ENCODE measurements around the gene SERPINE2. TPM values are rescaled to one million over a fixed set of nuclear protein-coding genes. Genes with fewer than 3 reads are reported as not detected.

SERPINE2 gene
- total RNA-seq, 1 donor from 2014 or later, result 19.2 TPM

DNA sequence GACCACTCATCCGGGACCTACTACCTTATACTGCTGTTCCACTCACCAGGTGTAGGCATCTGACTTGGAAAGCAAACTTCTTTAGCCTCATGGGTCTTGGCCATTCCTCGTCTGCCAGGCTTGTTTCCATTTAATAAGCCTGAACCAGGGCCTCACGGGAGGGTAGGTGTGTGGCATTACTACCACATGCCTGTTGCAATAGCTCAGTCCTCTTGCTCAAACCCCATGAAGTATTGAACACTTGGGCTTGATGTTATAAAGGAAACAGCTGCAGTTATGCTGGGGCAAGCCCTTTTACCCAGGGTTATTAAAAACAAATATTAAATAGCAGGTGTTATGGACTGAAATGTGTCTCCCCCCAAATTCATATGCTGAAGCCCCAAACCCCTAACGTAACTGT is 60.6 kb downstream of the SERPINE2 start:
- peaks cover 8% of the 10 kb centered on the region for H3K36me3 Mint-ChIP-seq (ENCODE audit: low read depth)
- H3K4me1 Mint-ChIP-seq (ENCODE audit: low read depth), result peaks cover under 1% of the 10 kb centered on the region
- H3K4me3 Mint-ChIP-seq (ENCODE audit: low read depth), result no peak overlapping the region
- no peak for DNase-seq (ENCODE audit: low spot score)
- H3K9me3 Mint-ChIP-seq, result no peaks in the 10 kb centered on the region
- H3K27me3 Mint-ChIP-seq (ENCODE audit: low read depth), result no peaks in the 10 kb centered on the region
- intact Hi-C loops (cut with micrococcal nuclease), result no loop called here
- no peak overlapping the region for H3K27ac Mint-ChIP-seq

DNA sequence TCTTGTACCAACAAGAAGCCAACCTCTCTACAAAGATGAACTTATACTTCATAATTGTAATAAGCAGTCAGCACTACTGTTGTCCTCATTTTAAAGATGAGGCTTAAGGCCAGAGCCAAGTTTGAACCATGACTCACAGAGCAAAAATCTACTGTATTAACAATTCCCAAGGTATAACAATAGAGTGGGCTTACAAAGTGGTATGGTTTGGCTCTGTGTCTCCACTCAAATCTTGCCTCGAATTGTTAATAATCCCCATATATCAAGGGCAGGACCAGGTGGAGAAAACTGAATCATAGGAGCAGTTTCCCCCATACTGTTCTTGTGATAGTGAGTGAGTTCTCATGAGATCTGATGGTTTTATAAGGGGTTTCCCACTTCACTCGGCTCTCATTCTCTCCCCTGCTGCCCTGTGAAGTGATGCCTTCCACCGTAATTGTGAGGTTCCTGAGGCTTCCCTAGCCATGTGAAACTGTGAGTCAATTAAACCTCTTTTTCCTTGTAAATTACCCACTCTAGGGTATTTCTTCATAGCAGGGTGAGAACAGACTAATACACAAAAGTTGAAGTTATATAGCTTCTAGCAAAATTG is 62.4 kb downstream of the SERPINE2 start:
- peaks cover 4% of the 10 kb centered on the region for H3K36me3 Mint-ChIP-seq (ENCODE audit: low read depth)
- intact Hi-C loops (cut with micrococcal nuclease), result no loop called here
- H3K4me1 Mint-ChIP-seq (ENCODE audit: low read depth), result no peaks in the 10 kb centered on the region

DNA sequence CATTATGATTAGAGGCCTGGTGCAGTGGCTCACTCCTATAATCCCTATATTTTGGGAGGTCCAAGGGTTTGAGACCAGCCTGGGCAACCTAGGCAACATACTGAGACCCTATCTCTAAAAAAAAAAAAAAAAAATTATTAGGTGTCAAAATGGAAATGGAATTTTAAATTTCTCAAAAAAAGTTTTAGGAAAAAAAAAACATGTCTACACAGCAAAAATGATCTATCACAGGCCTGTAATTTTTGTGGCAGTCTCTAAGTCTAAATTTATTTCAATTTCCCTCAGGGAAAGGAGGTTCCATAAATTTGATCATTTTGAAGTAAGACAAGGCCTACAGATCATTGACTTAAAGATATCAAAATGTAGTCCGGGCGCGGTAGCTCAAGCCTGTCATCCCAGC is 65.5 kb downstream of the SERPINE2 start:
- H3K27me3 Mint-ChIP-seq (ENCODE audit: low read depth), result no peaks in the 10 kb centered on the region
- H3K9me3 Mint-ChIP-seq, result no peaks in the 10 kb centered on the region
- peaks cover 7% of the 10 kb centered on the region for H3K4me1 Mint-ChIP-seq (ENCODE audit: low read depth)
- H3K4me3 Mint-ChIP-seq (ENCODE audit: low read depth), result no peak overlapping the region
- DNase-seq (ENCODE audit: low spot score), result no peak
- intact Hi-C loops (cut with micrococcal nuclease), result loop anchor here (5.0 kb wide), 1 partner anchor 69 kb away; no protein-coding TSS in a partner anchor
- H3K27ac Mint-ChIP-seq, result no peak overlapping the region
- peaks cover 13% of the 10 kb centered on the region for H3K36me3 Mint-ChIP-seq (ENCODE audit: low read depth)

More for the DNA sequence above, 62.4 kb downstream of the SERPINE2 start:
- H3K27me3 Mint-ChIP-seq (ENCODE audit: low read depth), result no peaks in the 10 kb centered on the region
- no peak for DNase-seq (ENCODE audit: low spot score)
- H3K4me3 Mint-ChIP-seq (ENCODE audit: low read depth), result no peak overlapping the region
- no peak overlapping the region for H3K27ac Mint-ChIP-seq
- no peaks in the 10 kb centered on the region for H3K9me3 Mint-ChIP-seq

DNA sequence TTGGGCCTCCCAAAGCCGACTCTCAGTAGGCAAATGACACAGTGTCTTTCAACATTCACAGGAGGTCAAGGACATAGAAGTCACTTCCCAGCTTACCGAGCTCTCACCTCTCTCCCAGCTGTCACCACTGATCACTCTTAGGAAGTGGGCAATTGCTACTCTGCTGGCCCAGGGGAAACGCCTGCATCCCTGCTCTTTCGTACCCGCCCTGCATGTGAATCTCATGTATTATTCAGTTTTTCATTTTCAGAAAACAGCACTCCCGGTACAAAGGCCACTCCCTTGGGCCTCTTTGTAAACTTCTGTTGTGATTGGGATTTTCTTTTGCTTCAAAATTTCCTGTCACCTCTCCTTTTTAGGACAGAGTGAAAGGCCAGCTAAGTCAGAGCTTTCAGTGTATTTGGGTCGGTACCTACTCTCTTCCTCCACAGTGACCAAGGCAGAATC is 66.4 kb downstream of the SERPINE2 start:
- Mint-ChIP-seq H3K4me1 (ENCODE audit: low read depth) (peaks cover 7% of the 10 kb centered on the region), H3K36me3 (ENCODE audit: low read depth) (peaks cover 17% of the 10 kb centered on the region), H3K27me3 (ENCODE audit: low read depth) (no peaks in the 10 kb centered on the region), H3K27ac (no peak overlapping the region), H3K4me3 (ENCODE audit: low read depth) (no peak overlapping the region), H3K9me3 (no peaks in the 10 kb centered on the region)
- no peak for DNase-seq (ENCODE audit: low spot score)
- intact Hi-C loops (cut with micrococcal nuclease), result loop anchor here (5.0 kb wide), 1 partner anchor 70 kb away; no protein-coding TSS in a partner anchor

- Mint-ChIP-seq H3K36me3 (ENCODE audit: low read depth) (peaks cover 23% of the 10 kb centered on the region), H3K4me1 (ENCODE audit: low read depth) (peaks cover 8% of the 10 kb centered on the region), H3K4me3 (ENCODE audit: low read depth) (no peak overlapping the region), H3K27me3 (ENCODE audit: low read depth) (no peaks in the 10 kb centered on the region), H3K27ac (no peak overlapping the region), H3K9me3 (no peaks in the 10 kb centered on the region)
- intact Hi-C loops (cut with micrococcal nuclease), result loop anchor here (2.0 to 5.0 kb wide), 2 partner anchors 21 to 71 kb away; no protein-coding TSS in a partner anchor
- no peak for DNase-seq (ENCODE audit: low spot score)
Measured at GRCh38 chr2:223971731-223972130, 67.4 kb downstream of the SERPINE2 start.

GRCh38 chr2:223970343-223971128 is 68.5 kb downstream of the SERPINE2 start:
- intact Hi-C loops (cut with micrococcal nuclease), result loop anchor here (1.0 to 5.0 kb wide), 4 partner anchors 22 to 399 kb away; no protein-coding TSS in a partner anchor
- Mint-ChIP-seq H3K27me3 (ENCODE audit: low read depth) (no peaks in the 10 kb centered on the region), H3K4me3 (ENCODE audit: low read depth) (no peak overlapping the region), H3K27ac (no peak overlapping the region), H3K36me3 (ENCODE audit: low read depth) (peaks cover 28% of the 10 kb centered on the region), H3K4me1 (ENCODE audit: low read depth) (peaks cover 11% of the 10 kb centered on the region), H3K9me3 (no peaks in the 10 kb centered on the region)
- DNase-seq (ENCODE audit: low spot score), result no peak

- Mint-ChIP-seq H3K4me3 (ENCODE audit: low read depth) (no peak overlapping the region), H3K9me3 (no peaks in the 10 kb centered on the region), H3K36me3 (ENCODE audit: low read depth) (peaks cover 31% of the 10 kb centered on the region), H3K27ac (no peak overlapping the region), H3K4me1 (ENCODE audit: low read depth) (peaks cover 11% of the 10 kb centered on the region), H3K27me3 (ENCODE audit: low read depth) (no peaks in the 10 kb centered on the region)
- no peak for DNase-seq (ENCODE audit: low spot score)
- intact Hi-C loops (cut with micrococcal nuclease), result loop anchor here (1.0 to 5.0 kb wide), 4 partner anchors 23 to 399 kb away; no protein-coding TSS in a partner anchor
Measured at GRCh38 chr2:223969856-223970255, 69.2 kb downstream of the SERPINE2 start.

DNA sequence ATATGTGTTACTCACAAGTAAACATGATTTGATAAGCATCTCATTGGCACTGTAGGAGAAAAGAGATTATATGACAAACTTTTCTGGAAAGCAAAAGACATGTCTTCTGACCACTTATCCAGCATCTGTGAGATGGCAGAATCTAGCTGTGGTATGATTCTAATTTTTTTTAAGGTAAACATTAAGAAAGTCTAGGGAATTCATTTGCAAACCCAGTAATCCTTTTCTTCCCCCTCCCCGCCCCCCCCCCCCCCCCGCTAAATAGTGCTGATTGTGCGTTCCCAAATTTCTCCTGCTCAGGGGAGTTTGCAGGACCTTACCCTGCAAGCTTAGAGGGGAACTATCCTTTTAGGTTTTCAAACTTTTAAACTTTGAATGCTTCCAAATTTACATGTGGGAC is 69.8 kb downstream of the SERPINE2 start:
- intact Hi-C loops (cut with micrococcal nuclease), result no loop called here

DNA sequence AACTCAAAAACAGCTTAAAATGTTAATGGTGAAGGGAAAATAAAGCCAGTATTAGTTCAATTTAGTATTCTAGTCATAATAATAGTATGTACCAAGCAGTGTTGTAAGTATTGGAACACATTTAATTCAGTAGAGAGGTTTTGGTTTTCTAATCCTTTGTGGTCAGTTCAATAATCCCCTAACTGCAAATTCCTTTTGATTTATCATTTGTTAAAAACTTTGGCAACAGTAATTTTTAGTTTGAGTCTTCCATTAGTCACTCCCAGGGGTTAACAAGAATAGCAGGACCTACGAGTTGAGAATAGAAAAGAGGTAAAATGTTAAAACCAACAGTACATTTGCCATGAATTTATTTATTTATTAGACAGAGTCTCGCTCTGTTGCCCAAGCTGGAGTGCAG is 71.1 kb downstream of the SERPINE2 start:
- H3K36me3 Mint-ChIP-seq (ENCODE audit: low read depth), result peaks cover 41% of the 10 kb centered on the region
- DNase-seq (ENCODE audit: low spot score), result no peak
- no peak overlapping the region for H3K4me3 Mint-ChIP-seq (ENCODE audit: low read depth)
- H3K27me3 Mint-ChIP-seq (ENCODE audit: low read depth), result no peaks in the 10 kb centered on the region
- H3K9me3 Mint-ChIP-seq, result no peaks in the 10 kb centered on the region
- intact Hi-C loops (cut with micrococcal nuclease), result no loop called here
- H3K4me1 Mint-ChIP-seq (ENCODE audit: low read depth), result peaks cover 13% of the 10 kb centered on the region
- H3K27ac Mint-ChIP-seq, result no peak overlapping the region

More for the DNA sequence above, 69.8 kb downstream of the SERPINE2 start:
- Mint-ChIP-seq H3K27me3 (ENCODE audit: low read depth) (no peaks in the 10 kb centered on the region), H3K4me3 (ENCODE audit: low read depth) (no peak overlapping the region), H3K9me3 (no peaks in the 10 kb centered on the region), H3K27ac (no peak overlapping the region), H3K36me3 (ENCODE audit: low read depth) (peaks cover 35% of the 10 kb centered on the region), H3K4me1 (ENCODE audit: low read depth) (peaks cover 11% of the 10 kb centered on the region)
- no peak for DNase-seq (ENCODE audit: low spot score)

GRCh38 chr2:223959688-223960087 is 79.4 kb downstream of the SERPINE2 start:
- H3K9me3 Mint-ChIP-seq, result no peaks in the 10 kb centered on the region
- H3K27ac Mint-ChIP-seq, result no peak overlapping the region
- no peak for DNase-seq (ENCODE audit: low spot score)
- peaks cover 61% of the 10 kb centered on the region for H3K4me1 Mint-ChIP-seq (ENCODE audit: low read depth)
- intact Hi-C loops (cut with micrococcal nuclease), result loop anchor here (5.0 to 10.0 kb wide), 5 partner anchors 68 to 1305 kb away; partner anchors contain the start of genes AP1S3 and FARSB
- peak overlapping the region; percentile 33 for H3K4me3 Mint-ChIP-seq (ENCODE audit: low read depth)
- peaks cover 39% of the 10 kb centered on the region for H3K36me3 Mint-ChIP-seq (ENCODE audit: low read depth)
- no peaks in the 10 kb centered on the region for H3K27me3 Mint-ChIP-seq (ENCODE audit: low read depth)

DNA sequence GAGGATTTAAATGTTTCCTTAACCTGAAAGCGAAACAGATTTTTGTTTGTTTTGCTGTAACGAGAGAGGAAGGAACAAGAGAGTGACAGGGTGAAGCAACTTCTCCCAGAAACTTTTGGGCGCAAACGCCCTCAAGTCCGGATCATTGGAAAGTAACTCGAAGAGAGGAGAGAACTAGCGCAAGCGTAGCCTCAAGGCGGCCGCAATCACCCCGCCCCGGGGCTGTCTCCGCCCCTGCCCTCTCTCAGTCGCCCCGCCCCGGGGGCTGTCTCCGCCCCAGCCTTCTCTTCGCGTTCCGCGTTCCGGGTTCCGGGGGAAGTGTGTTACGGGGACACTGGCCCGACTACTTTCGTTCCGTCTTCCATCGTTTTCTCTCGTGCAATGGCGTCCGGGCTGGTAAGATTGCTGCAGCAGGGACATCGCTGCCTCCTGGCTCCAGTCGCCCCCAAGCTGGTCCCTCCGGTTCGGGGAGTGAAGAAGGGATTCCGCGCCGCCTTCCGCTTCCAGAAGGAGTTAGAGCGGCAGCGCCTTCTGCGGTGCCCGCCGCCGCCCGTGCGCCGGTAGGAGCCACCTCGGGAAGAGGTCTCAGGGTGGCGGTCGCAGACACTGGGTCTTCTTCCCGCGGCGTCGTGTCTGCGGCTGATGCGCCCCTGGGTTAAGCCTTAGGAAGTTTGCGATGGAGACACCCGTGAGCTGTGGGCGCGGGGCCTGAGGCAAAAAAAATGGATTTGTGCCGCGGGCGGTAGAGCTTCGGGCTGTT is 81.8 kb downstream of the SERPINE2 start, which contains the start of gene MRPL44:
Gene MRPL44, plus strand, starts transcription at position 372 of the 760 bp plus-strand sequence. Its CDS starts 10 bp downstream, at position 382.
- Mint-ChIP-seq H3K36me3 (ENCODE audit: low read depth) (peaks cover 29% of the 10 kb centered on the region), H3K27ac (peak within 1 kb of the TSS; percentile 87), H3K9me3 (no peaks in the 10 kb centered on the region), H3K4me1 (ENCODE audit: low read depth) (peaks cover 71% of the 10 kb centered on the region), H3K4me3 (ENCODE audit: low read depth) (peak within 1 kb of the TSS; percentile 89), H3K27me3 (ENCODE audit: low read depth) (no peaks in the 10 kb centered on the region)
- intact Hi-C loops (cut with micrococcal nuclease), result loop anchor here (1.0 to 10.0 kb wide), 9 partner anchors 12 to 1302 kb away; partner anchors contain the start of genes AP1S3, CUL3, FARSB and WDFY1
- peak; percentile 96 for DNase-seq (ENCODE audit: low spot score)

DNA sequence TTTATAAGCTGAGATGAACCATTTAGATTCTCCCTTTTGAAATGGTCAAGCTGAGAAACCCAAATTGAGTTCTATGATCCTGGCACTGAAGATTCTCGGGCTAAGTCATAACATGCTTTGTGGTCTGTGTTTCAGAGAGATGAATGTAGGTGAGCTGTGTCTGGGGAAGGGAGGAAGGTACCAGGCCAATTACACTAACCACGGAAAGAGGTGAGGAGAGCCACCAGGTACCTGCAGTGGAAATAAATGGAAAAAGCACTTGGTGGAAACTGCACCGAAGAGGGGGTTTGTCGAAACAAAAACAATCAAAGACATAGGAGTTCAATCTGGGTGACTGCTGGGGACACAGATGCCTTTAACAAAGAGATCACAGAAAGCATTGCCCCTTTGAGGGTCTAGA is 82.8 kb downstream of the SERPINE2 start:
- Mint-ChIP-seq H3K27me3 (ENCODE audit: low read depth) (no peaks in the 10 kb centered on the region), H3K4me3 (ENCODE audit: low read depth) (peak overlapping the region; percentile 65), H3K4me1 (ENCODE audit: low read depth) (peaks cover 63% of the 10 kb centered on the region), H3K36me3 (ENCODE audit: low read depth) (peaks cover 20% of the 10 kb centered on the region), H3K27ac (peak overlapping the region; percentile 87), H3K9me3 (no peaks in the 10 kb centered on the region)
- DNase-seq (ENCODE audit: low spot score), result no peak
- intact Hi-C loops (cut with micrococcal nuclease), result loop anchor here (5.0 to 10.0 kb wide), 5 partner anchors 71 to 1301 kb away; partner anchors contain the start of genes AP1S3 and FARSB

Measured in activated T-helper 2 cell treated with anti-CD3 and anti-CD28 coated beads, Interferon-gamma antibody, Interleukin-2, Interleukin-4, amounts not matched to agents 10 μg/mL and 5 μg/mL and 100 μg/mL, durations not matched to agents 14 hours and 24 hours and 36 hours (primary cell).